ENCODE data around the gene RAB8B. TPM values are rescaled to one million over a fixed set of nuclear protein-coding genes. Genes with fewer than 3 reads are reported as not detected.

The RAB8B gene
- polyA plus RNA-seq, 1 donor from 2014 or later, result 87.1 TPM

DNA sequence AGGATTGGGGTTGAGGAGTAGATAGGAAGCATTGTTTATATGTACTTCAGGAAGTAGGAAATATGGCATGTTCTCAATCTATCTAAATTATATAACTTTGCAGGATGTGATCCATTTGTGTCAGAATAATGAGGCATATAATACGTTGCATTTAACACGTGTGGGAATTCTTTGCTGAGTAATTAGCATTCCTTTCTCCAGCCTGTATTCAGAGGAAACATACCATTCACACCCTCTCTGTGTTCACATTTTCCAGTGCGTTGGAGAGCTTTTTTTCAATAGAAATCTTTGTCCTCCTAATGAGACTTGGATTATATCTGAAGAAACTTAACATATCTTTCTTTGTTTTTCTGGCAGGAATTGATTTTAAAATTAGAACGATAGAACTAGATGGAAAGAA, 55.0 kb downstream of the RAB8B start:
- Histone ChIP-seq H3K9me2 (ENCODE audit: insufficient read depth, low read length) (no peaks in the 10 kb centered on the region), H3K27me3 (ENCODE audit: insufficient read depth, low read depth, low read length) (no peaks in the 10 kb centered on the region), H3K27ac (ENCODE audit: low read length) (no peak overlapping the region), H3K4me3 (ENCODE audit: low read length) (no peak overlapping the region), H4K20me1 (ENCODE audit: insufficient read depth) (no peaks in the 10 kb centered on the region), H3F3A (ENCODE audit: insufficient read depth, low read length, poor library complexity, severe bottlenecking) (no peaks in the 10 kb centered on the region), H3K9me3 (ENCODE audit: low read length) (no peaks in the 10 kb centered on the region), H2AFZ (ENCODE audit: low read depth, low read length) (no peak overlapping the region), H3K4me2 (ENCODE audit: low read length) (no peak overlapping the region), H3K36me3 (ENCODE audit: insufficient read depth, low read length) (peaks cover 6% of the 10 kb centered on the region), H3K9ac (ENCODE audit: low read length) (no peak overlapping the region), H3K79me2 (replicated peaks; ENCODE audit: insufficient read depth, low read length) (peaks cover 26% of the 10 kb centered on the region)
- TF ChIP-seq, protein P1, sequence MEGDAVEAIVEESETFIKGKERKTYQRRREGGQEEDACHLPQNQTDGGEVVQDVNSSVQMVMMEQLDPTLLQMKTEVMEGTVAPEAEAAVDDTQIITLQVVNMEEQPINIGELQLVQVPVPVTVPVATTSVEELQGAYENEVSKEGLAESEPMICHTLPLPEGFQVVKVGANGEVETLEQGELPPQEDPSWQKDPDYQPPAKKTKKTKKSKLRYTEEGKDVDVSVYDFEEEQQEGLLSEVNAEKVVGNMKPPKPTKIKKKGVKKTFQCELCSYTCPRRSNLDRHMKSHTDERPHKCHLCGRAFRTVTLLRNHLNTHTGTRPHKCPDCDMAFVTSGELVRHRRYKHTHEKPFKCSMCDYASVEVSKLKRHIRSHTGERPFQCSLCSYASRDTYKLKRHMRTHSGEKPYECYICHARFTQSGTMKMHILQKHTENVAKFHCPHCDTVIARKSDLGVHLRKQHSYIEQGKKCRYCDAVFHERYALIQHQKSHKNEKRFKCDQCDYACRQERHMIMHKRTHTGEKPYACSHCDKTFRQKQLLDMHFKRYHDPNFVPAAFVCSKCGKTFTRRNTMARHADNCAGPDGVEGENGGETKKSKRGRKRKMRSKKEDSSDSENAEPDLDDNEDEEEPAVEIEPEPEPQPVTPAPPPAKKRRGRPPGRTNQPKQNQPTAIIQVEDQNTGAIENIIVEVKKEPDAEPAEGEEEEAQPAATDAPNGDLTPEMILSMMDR (IDR thresholded peaks at IDR 0.05; ENCODE audit: poor library complexity, severe bottlenecking), result no peak
- TF ChIP-seq EZH2 (IDR thresholded peaks at IDR 0.05; ENCODE audit: borderline replicate concordance, insufficient read depth, low read length, poor library complexity, severe bottlenecking) (no peak), TAF1 (IDR thresholded peaks at IDR 0.05; ENCODE audit: low read depth) (no peak), EP300 (conservative IDR thresholded peaks at IDR 0.05; ENCODE audit: poor library complexity, severe bottlenecking) (no peak)
- TF ChIP-seq, protein P2, sequence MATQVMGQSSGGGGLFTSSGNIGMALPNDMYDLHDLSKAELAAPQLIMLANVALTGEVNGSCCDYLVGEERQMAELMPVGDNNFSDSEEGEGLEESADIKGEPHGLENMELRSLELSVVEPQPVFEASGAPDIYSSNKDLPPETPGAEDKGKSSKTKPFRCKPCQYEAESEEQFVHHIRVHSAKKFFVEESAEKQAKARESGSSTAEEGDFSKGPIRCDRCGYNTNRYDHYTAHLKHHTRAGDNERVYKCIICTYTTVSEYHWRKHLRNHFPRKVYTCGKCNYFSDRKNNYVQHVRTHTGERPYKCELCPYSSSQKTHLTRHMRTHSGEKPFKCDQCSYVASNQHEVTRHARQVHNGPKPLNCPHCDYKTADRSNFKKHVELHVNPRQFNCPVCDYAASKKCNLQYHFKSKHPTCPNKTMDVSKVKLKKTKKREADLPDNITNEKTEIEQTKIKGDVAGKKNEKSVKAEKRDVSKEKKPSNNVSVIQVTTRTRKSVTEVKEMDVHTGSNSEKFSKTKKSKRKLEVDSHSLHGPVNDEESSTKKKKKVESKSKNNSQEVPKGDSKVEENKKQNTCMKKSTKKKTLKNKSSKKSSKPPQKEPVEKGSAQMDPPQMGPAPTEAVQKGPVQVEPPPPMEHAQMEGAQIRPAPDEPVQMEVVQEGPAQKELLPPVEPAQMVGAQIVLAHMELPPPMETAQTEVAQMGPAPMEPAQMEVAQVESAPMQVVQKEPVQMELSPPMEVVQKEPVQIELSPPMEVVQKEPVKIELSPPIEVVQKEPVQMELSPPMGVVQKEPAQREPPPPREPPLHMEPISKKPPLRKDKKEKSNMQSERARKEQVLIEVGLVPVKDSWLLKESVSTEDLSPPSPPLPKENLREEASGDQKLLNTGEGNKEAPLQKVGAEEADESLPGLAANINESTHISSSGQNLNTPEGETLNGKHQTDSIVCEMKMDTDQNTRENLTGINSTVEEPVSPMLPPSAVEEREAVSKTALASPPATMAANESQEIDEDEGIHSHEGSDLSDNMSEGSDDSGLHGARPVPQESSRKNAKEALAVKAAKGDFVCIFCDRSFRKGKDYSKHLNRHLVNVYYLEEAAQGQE (IDR thresholded peaks at IDR 0.05; ENCODE audit: borderline replicate concordance), result no peak

DNA sequence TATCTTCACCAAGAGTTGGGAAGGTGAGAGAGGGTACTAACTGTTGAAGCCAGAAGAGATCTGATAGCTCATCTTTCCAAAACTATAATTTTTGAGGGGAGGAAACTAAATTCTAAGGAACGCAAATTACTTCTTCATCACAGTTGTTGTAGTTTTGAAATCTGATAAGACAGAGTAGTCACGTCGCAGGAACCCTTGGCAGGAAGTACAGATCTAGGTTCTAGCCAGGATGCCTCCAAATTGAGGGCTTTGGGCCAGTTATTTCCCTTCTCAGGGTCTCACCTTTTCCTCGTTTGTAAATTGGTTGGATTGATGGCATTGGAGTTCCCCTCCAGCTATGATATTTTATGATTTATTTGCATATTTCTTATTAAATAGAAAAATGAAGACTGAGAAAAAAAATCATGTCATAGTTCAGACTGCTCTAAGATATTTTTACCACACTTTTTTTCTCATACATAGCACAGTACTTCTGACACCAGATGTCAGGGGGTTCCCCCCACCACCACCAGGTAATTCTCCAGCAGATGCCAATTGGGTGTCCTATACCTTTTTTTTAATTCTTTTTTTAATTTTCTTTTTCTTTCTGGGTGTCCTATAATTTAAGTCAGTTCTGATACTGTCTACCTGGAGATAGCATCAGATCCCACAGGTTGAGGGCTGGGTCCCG, 55.7 kb downstream of the RAB8B start:
- peaks cover 26% of the 10 kb centered on the region for H3K79me2 ChIP-seq (replicated peaks; ENCODE audit: insufficient read depth, low read length)
- H3K4me2 ChIP-seq (ENCODE audit: low read length), result no peak overlapping the region
- H3F3A ChIP-seq (ENCODE audit: insufficient read depth, low read length, poor library complexity, severe bottlenecking), result no peaks in the 10 kb centered on the region
- no peak overlapping the region for H2AFZ ChIP-seq (ENCODE audit: low read depth, low read length)
- no peak overlapping the region for H3K4me3 ChIP-seq (ENCODE audit: low read length)
- no peaks in the 10 kb centered on the region for H4K20me1 ChIP-seq (ENCODE audit: insufficient read depth)
- no peaks in the 10 kb centered on the region for H3K27me3 ChIP-seq (ENCODE audit: insufficient read depth, low read depth, low read length)
- TF ChIP-seq, protein P2 (IDR thresholded peaks at IDR 0.05; ENCODE audit: borderline replicate concordance), result no peak
- no peak for TF ChIP-seq MXI1 (conservative IDR thresholded peaks at IDR 0.05; ENCODE audit: poor library complexity, severe bottlenecking)
- TF ChIP-seq POLR2AphosphoS5 (IDR thresholded peaks at IDR 0.05), result no peak
- TF ChIP-seq EZH2 (IDR thresholded peaks at IDR 0.05; ENCODE audit: borderline replicate concordance, insufficient read depth, low read length, poor library complexity, severe bottlenecking), result no peak
- TF ChIP-seq, protein P1 (IDR thresholded peaks at IDR 0.05; ENCODE audit: poor library complexity, severe bottlenecking), result no peak
- no peak for TF ChIP-seq EP300 (conservative IDR thresholded peaks at IDR 0.05; ENCODE audit: poor library complexity, severe bottlenecking)
- no peak for TF ChIP-seq SMC3 (conservative IDR thresholded peaks at IDR 0.05; ENCODE audit: poor library complexity)
- TF ChIP-seq TAF1 (IDR thresholded peaks at IDR 0.05; ENCODE audit: low read depth), result no peak
- no peak for TF ChIP-seq RAD21 (conservative IDR thresholded peaks at IDR 0.05)
- peaks cover 6% of the 10 kb centered on the region for H3K36me3 ChIP-seq (ENCODE audit: insufficient read depth, low read length)
- H3K9me3 ChIP-seq (ENCODE audit: low read length), result no peaks in the 10 kb centered on the region
- no peak overlapping the region for H3K27ac ChIP-seq (ENCODE audit: low read length)
- no peaks in the 10 kb centered on the region for H3K9me2 ChIP-seq (ENCODE audit: insufficient read depth, low read length)
- no peak overlapping the region for H3K9ac ChIP-seq (ENCODE audit: low read length)

Data from neural cell (in vitro differentiated cells).